Spleen (tissue), 11 donors: ENCODE data around the gene COL27A1. TPM values are rescaled to one million over a fixed set of nuclear protein-coding genes. Genes with fewer than 3 reads are reported as not detected.

ENCODE experiments used
- DNase-seq: peaks from one replicate; pipeline ENCODE4 v3.0.0-alpha.2; 2020
- H3K27ac ChIP-seq, 8 donors: fragments of 200-600 bp; sonication (generic) in 7 of 8; 1 replicate in 4 of 8; 2 replicates in 4 of 8; pipeline versions ENCODE4 v1.5.0 to v1.8.0; 2016 to 2021; ENCODE audit warnings: inconsistent platforms in 4 of 8, mild to moderate bottlenecking in 4 of 8, moderate library complexity in 1 of 8
- H3K27me3 ChIP-seq, 7 donors: fragments of 200-600 bp; sonication (generic) in 6 of 7; replicated peaks in 1 of 7; 1 replicate in 4 of 7; 2 replicates in 3 of 7; pipeline versions ENCODE4 v1.5.0 to v1.8.0; 2016 to 2021; ENCODE audit warnings: inconsistent platforms in 3 of 7, mild to moderate bottlenecking in 1 of 7
- H3K36me3 ChIP-seq, 6 donors: fragments of 200-600 bp; sonication (generic) in 5 of 6; 1 replicate in 4 of 6; 2 replicates in 2 of 6; pipeline versions ENCODE4 v1.5.0 to v1.8.0; 2016 to 2021; ENCODE audit warnings: inconsistent platforms in 2 of 6
- H3K4me1 ChIP-seq, 6 donors: fragments of 200-600 bp; sonication (generic) in 5 of 6; 1 replicate in 3 of 6; 2 replicates in 3 of 6; pipeline versions ENCODE4 v1.5.0 to v1.8.0; 2016 to 2021; ENCODE audit warnings: inconsistent platforms in 3 of 6
- H3K4me3 ChIP-seq, 8 donors: fragments of 200-600 bp; sonication (generic) in 7 of 8; 1 replicate in 4 of 8; 2 replicates in 4 of 8; pipeline versions ENCODE4 v1.5.0 to v1.8.0; 2016 to 2021; ENCODE audit warnings: inconsistent platforms in 4 of 8, mild to moderate bottlenecking in 4 of 8, moderate library complexity in 2 of 8
- H3K9me3 ChIP-seq, 8 donors: fragments of 200-600 bp; sonication (generic) in 7 of 8; 1 replicate in 4 of 8; 2 replicates in 4 of 8; pipeline versions ENCODE4 v1.5.0 to v1.8.0; 2016 to 2021; ENCODE audit warnings: inconsistent platforms in 4 of 8
- POLR2A ChIP-seq, 3 donors: fragments of 450-650 bp; IDR thresholded peaks; one replicate each; pipeline ENCODE4 v1.5.1; 2017; ENCODE audit warnings: antibody characterized with exemption in 3 of 3, mild to moderate bottlenecking in 1 of 3
- POLR2AphosphoS5 ChIP-seq, 3 donors: sonication (generic); formaldehyde crosslinking; IDR thresholded peaks; one replicate each; pipeline ENCODE4 v1.5.1; 2017; ENCODE audit warnings: antibody characterized with exemption in 3 of 3
- WGBS, 5 donors: extraction: QIAGEN DNeasy Blood & Tissue Kit in 3 of 5; methylation state at CpG; one replicate each; pipeline versions ENCODE4 v1.1.5 to v1.1.7; 2013 to 2018; 5-methylcytosine and 5-hydroxymethylcytosine counted together
- intact Hi-C: fragments of 100-400 bp; cut with DNase I; formaldehyde crosslinking; loops from one replicate; pipeline ENCODE4 v1.15.0; 2023; ENCODE audit warnings: low total_unique reads
- polyA plus RNA-seq, 3 donors: library from polyadenylated mRNA; stranded (reverse); fragments of 200-250 nt; gene quantifications; one replicate each; pipeline ENCODE4 v1.2.1, GENCODE V29; 2013
- total RNA-seq, 7 donors: library from RNA; depleted of rRNA in 3 of 7; stranded (reverse); fragments of >200 nt in 3 of 7; fragmentation: NEBNext Ultra II Directional in 4 of 7; extraction: Animal tissue kit (Norgen Biotek cat#: 25700) in 4 of 7; gene quantifications; one replicate each; pipeline versions ENCODE4 v1.1.0 to v1.2.1, GENCODE V29; 2016 to 2021
- TF ChIP-seq, protein P1 (sequence below), 11 experiments: fragments of 200-600 bp in 7 of 11; fragments of 450-650 bp in 4 of 11; sonication (generic) in 4 of 11; IDR thresholded peaks in 8 of 11; conservative IDR thresholded peaks in 3 of 11; 1 replicate in 7 of 11; 2 replicates in 4 of 11; pipeline versions ENCODE4 v1.4.0 to v1.8.0; 2016 to 2021; ENCODE audit warnings: antibody characterized with exemption in 11 of 11, inconsistent platforms in 4 of 11, mild to moderate bottlenecking in 1 of 11
- donor health status: healthy with polysubstance abuse.
- donor health status: DM: no; HTN: no; CAD: no; lungs with moderate emphysema.
- donor health status: DM: no; HTN: no; CAD: no.
- donor health status: Bipolar disorder and iron deficiency.
- donor health status: healthy.
- donor health status: DM: no; HTN: no; CAD: no.
- donor health status: DM: yes; HTN: yes; CAD: no.

The COL27A1 gene
- total and polyA plus RNA-seq, 10 donors = 2.1 to 23.4 (median 6.1) TPM

- Histone ChIP-seq H3K36me3 (no peaks in the 10 kb centered on the region), H3K27ac (no peak overlapping the region), H3K9me3 (no peaks in the 10 kb centered on the region), H3K27me3 (no peaks in the 10 kb centered on the region), H3K4me1 (no peaks in the 10 kb centered on the region), H3K4me3 (no peak overlapping the region)
- TF ChIP-seq POLR2A (IDR thresholded peaks at IDR 0.05) (no peak), POLR2AphosphoS5 (IDR thresholded peaks at IDR 0.05) (no peak)
- TF ChIP-seq, protein P1, sequence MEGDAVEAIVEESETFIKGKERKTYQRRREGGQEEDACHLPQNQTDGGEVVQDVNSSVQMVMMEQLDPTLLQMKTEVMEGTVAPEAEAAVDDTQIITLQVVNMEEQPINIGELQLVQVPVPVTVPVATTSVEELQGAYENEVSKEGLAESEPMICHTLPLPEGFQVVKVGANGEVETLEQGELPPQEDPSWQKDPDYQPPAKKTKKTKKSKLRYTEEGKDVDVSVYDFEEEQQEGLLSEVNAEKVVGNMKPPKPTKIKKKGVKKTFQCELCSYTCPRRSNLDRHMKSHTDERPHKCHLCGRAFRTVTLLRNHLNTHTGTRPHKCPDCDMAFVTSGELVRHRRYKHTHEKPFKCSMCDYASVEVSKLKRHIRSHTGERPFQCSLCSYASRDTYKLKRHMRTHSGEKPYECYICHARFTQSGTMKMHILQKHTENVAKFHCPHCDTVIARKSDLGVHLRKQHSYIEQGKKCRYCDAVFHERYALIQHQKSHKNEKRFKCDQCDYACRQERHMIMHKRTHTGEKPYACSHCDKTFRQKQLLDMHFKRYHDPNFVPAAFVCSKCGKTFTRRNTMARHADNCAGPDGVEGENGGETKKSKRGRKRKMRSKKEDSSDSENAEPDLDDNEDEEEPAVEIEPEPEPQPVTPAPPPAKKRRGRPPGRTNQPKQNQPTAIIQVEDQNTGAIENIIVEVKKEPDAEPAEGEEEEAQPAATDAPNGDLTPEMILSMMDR (IDR thresholded peaks at IDR 0.05 in 8 of 11, conservative IDR thresholded peaks at IDR 0.05 in 3 of 11) = no peak
- WGBS, 5 donors = 76 to 86% (median 78%) methylated on average over 6 to 10 of the region's 10 CpGs
- intact Hi-C loops = no loop called here
- DNase-seq = no peak
Observed at GRCh38 chr9:114258218-114258617, 102.9 kb downstream of the COL27A1 start.

DNA sequence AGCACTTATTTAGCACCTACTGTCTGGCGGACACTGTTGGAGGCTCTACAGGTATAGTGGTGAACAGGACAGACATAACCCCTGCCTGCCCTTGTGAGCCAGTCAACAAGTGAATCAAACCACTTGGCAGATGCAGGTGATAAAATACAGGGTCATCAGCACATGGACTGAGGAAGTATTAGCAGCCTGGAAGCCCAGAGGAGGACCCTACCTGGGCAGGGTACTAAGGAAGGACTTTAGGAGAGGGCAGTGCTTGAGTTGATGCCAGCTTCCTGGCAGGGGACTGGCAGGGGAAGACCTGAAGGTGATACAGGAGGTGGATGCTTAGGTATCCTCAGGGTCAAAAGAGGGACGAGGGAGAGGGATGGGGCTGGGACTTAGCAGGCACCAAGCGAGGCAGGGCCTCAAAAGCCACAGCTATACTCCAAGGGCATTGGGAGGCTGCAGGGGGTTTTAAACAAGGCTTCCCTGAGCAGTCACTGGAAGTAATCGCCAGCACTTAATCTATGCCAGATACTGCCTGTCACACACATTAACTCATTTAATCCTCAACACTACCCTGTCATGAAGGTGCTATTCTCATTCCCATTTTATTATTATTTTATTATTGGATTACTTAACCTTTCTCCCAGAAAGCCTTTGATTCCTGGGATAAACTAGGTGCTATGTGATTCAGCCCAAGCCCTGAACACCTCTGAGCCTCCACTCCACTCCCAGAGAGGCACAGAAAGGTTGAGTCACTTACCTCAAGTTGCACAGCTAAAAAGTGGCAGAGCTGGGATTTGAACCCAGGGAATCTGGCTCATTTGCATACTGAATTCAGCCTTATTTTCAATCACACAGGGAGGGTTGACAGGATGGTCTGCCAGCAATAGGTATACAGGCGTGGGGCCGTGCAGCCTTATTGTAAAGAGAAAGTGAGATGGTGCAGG, 103.8 kb downstream of the COL27A1 start:
- Histone ChIP-seq H3K27ac (no peak overlapping the region), H3K4me1 (no peaks in the 10 kb centered on the region), H3K36me3 (no peaks in the 10 kb centered on the region), H3K27me3 (peaks cover 0 to 9% (median 0%) of the 10 kb centered on the region in 7 donors), H3K9me3 (no peaks in the 10 kb centered on the region), H3K4me3 (no peak overlapping the region)
- DNase-seq = no peak
- 74 to 93% (median 84%) methylated on average over 6 of the region's 6 CpGs for whole genome bisulfite sequencing, 5 donors
- no peak for TF ChIP-seq POLR2AphosphoS5 (IDR thresholded peaks at IDR 0.05)
- no peak for TF ChIP-seq POLR2A (IDR thresholded peaks at IDR 0.05)
- TF ChIP-seq, protein P1 (IDR thresholded peaks at IDR 0.05 in 8 of 11, conservative IDR thresholded peaks at IDR 0.05 in 3 of 11) = no peak
- intact Hi-C loops = no loop called here

DNA sequence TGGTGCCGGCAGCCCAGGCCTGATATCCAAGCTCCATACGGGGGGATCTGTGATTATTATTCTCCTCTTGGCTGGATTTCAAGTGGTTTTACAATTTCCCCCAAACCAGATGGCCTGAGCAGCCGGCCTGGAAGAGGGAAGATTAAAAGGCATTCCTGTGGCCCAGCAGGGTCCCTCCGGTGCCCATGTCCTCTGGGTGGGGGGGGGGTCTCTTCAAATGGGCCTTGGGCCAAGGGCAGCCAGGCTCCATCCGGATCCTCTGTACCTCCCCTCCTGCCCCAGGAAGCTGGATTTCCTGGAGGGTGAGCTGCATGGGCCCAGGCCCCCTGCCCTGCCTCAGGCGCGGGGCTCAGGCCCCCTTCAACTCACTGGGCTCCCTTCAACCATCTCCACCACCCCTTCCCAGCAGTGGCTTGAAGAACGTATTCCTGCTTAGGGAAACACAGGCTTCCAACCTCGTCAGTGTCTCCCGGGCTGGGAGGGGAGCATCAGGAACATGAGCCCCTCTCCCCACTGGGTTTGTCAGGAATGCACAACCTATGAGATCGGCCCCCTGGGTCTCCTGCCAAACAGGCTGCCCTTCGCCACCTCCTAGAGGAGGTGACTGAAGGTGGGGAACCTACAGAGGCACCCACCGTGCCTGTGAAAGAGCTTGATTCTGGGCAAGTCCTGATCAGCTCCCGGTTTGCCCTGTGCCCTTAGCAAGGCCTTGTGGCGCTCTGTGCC, 104.6 kb downstream of the COL27A1 start:
- peaks cover 0 to 12% (median 0%) of the 10 kb centered on the region in 7 donors for H3K27me3 ChIP-seq
- WGBS, 5 donors = 61 to 75% (median 69%) methylated on average over 11 to 15 of the region's 15 CpGs
- H3K4me3 ChIP-seq = no peak overlapping the region
- H3K9me3 ChIP-seq = no peaks in the 10 kb centered on the region
- no peaks in the 10 kb centered on the region for H3K36me3 ChIP-seq
- DNase-seq = no peak
- H3K27ac ChIP-seq = no peak overlapping the region
- TF ChIP-seq, protein P1 (IDR thresholded peaks at IDR 0.05 in 8 of 11, conservative IDR thresholded peaks at IDR 0.05 in 3 of 11) = no peak
- TF ChIP-seq POLR2AphosphoS5 (IDR thresholded peaks at IDR 0.05) = no peak
- TF ChIP-seq POLR2A (IDR thresholded peaks at IDR 0.05) = no peak
- H3K4me1 ChIP-seq = no peaks in the 10 kb centered on the region
- intact Hi-C loops = no loop called here

GRCh38 chr9:114261026-114261425, 105.7 kb downstream of the COL27A1 start:
- WGBS, 5 donors = 78 to 89% (median 86%) methylated on average over 8 to 10 of the region's 10 CpGs
- intact Hi-C loops = no loop called here
- H3K4me1 ChIP-seq = no peaks in the 10 kb centered on the region
- no peaks in the 10 kb centered on the region for H3K36me3 ChIP-seq
- TF ChIP-seq, protein P1 (IDR thresholded peaks at IDR 0.05 in 8 of 11, conservative IDR thresholded peaks at IDR 0.05 in 3 of 11) = no peak
- no peak for TF ChIP-seq POLR2A (IDR thresholded peaks at IDR 0.05)
- TF ChIP-seq POLR2AphosphoS5 (IDR thresholded peaks at IDR 0.05) = no peak
- DNase-seq = no peak
- no peaks in the 10 kb centered on the region for H3K9me3 ChIP-seq
- H3K4me3 ChIP-seq = no peak overlapping the region
- H3K27ac ChIP-seq = no peak overlapping the region
- peaks cover 0 to 12% (median 0%) of the 10 kb centered on the region in 7 donors for H3K27me3 ChIP-seq
